HG02798 (cell line): ENCODE measurements around the gene SLC25A48.

Experiments
- ATAC-seq: cut with Tn5 transposase; IDR thresholded peaks from one replicate; pipeline ENCODE4 v1.9.1; 2021; ENCODE audit warnings: mild to moderate bottlenecking; ENCODE audit not compliant: unreplicated experiment, poor library complexity

SLC25A48 gene

GRCh38 chr5:135905144-135905543 is 70.7 kb downstream of the SLC25A48 start:
- no peak for ATAC-seq

GRCh38 chr5:135913713-135914626 is 79.5 kb downstream of the SLC25A48 start:
- no peak for ATAC-seq

- ATAC-seq: no peak
Observed at GRCh38 chr5:135915466-135916001, 81.1 kb downstream of the SLC25A48 start.

GRCh38 chr5:135916638-135917263 is 82.3 kb downstream of the SLC25A48 start:
- no peak for ATAC-seq

- no peak for ATAC-seq
Observed at GRCh38 chr5:135920199-135920598, 85.7 kb downstream of the SLC25A48 start.

- no peak for ATAC-seq
Observed at GRCh38 chr5:135921388-135921787, 86.9 kb downstream of the SLC25A48 start.

GRCh38 chr5:135930029-135930948 is 95.8 kb downstream of the SLC25A48 start:
- no peak for ATAC-seq

GRCh38 chr5:135930949-135931295 is 96.5 kb downstream of the SLC25A48 start:
- no peak for ATAC-seq

GRCh38 chr5:135934939-135935338 is 100.5 kb downstream of the SLC25A48 start:
- no peak for ATAC-seq

GRCh38 chr5:135937245-135937911 is 102.9 kb downstream of the SLC25A48 start:
- no peak for ATAC-seq
